ENCODE data around the gene ATP13A2.

GRCh38 chr1:16957731-16958130, 54.0 kb downstream of the ATP13A2 start:
- no peak for TF ChIP-seq CTCF (IDR thresholded peaks at IDR 0.05)
- no peak for TF ChIP-seq EZH2 (IDR thresholded peaks at IDR 0.05; ENCODE audit: borderline replicate concordance, insufficient read depth, low read depth, low read length, poor library complexity, severe bottlenecking)

Data from B cell (primary cell).